ENCODE results near the gene MAP3K5. TPM values are rescaled to one million over a fixed set of nuclear protein-coding genes. Genes with fewer than 3 reads are reported as not detected.

The MAP3K5 gene
- total and polyA plus RNA-seq, 2 donors (not counting 1 experiment from before 2014, with no cell fraction given) = 10.9 to 62.6 TPM

GRCh38 chr6:136571496-136571895, 220.8 kb downstream of the MAP3K5 start:
- H3K4me3 ChIP-seq (replicated peaks in 1 of 4; ENCODE audit: control extremely low read depth in 1 of 4, insufficient read depth in 1 of 4, low read depth in 3 of 4, low read length in 4 of 4) = no peak overlapping the region
- H3K79me2 ChIP-seq (ENCODE audit: control insufficient read depth, insufficient read depth, low read length) = no peaks in the 10 kb centered on the region
- H3K27me3 ChIP-seq (ENCODE audit: control insufficient read depth, insufficient read depth, low read length) = no peaks in the 10 kb centered on the region
- peaks cover 4% of the 10 kb centered on the region for H3K4me1 ChIP-seq (ENCODE audit: control insufficient read depth, extremely low read depth, insufficient read depth, low read length)
- H2AFZ ChIP-seq (ENCODE audit: low read length) = no peak overlapping the region
- TF ChIP-seq EZH2 (IDR thresholded peaks at IDR 0.05; ENCODE audit: low read length, missing control alignments) (no peak), CTCF (conservative IDR thresholded peaks at IDR 0.05 in 1 of 2, IDR thresholded peaks at IDR 0.05 in 1 of 2; ENCODE audit: low read depth in 1 of 2, low read length in 2 of 2) (no peak)
- no peaks in the 10 kb centered on the region for H3K36me3 ChIP-seq (ENCODE audit: control insufficient read depth, insufficient read depth, low read length)
- no peak for DNase-seq (ENCODE audit: low read depth in 2 of 2)
- no peaks in the 10 kb centered on the region for H3K9me3 ChIP-seq (ENCODE audit: control insufficient read depth, insufficient read depth, low read depth, low read length)
- no peak overlapping the region for H3K9ac ChIP-seq (ENCODE audit: insufficient read depth, low read length)
- no peak overlapping the region for H3K4me2 ChIP-seq (ENCODE audit: extremely low read depth, insufficient read depth, low read length)
- H4K20me1 ChIP-seq (ENCODE audit: control insufficient read depth, extremely low read depth, insufficient read depth, low read length) = no peaks in the 10 kb centered on the region
- no peak overlapping the region for H3K27ac ChIP-seq (ENCODE audit: insufficient read depth, low read length)

DNA sequence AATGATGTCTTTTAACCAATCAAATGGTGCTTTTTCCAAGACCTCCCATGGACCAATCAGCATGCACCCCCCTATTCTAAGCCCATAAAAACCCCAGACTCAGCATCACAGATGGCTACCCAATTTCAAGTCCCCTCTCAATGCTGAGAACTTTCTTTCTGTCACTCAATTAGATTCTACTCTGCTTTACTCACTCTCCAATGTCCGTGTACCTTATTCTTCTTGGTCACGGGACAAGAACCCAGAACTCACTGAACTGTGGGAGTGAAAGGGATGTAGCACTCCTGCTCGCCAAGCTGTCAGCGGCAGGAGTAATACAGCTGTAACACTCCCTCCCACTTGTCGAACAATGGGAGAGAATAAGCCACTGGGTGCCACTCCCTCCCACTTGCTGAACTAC, 221.2 kb downstream of the MAP3K5 start:
- no peaks in the 10 kb centered on the region for H4K20me1 ChIP-seq (ENCODE audit: control insufficient read depth, extremely low read depth, insufficient read depth, low read length)

GRCh38 chr6:136568129-136568528, 224.1 kb downstream of the MAP3K5 start:
- Histone ChIP-seq H4K20me1 (ENCODE audit: control insufficient read depth, extremely low read depth, insufficient read depth, low read length) (no peaks in the 10 kb centered on the region), H3K27me3 (ENCODE audit: control insufficient read depth, insufficient read depth, low read length) (no peaks in the 10 kb centered on the region), H3K9me3 (ENCODE audit: control insufficient read depth, insufficient read depth, low read depth, low read length) (no peaks in the 10 kb centered on the region), H3K79me2 (ENCODE audit: control insufficient read depth, insufficient read depth, low read length) (no peaks in the 10 kb centered on the region), H3K9ac (ENCODE audit: insufficient read depth, low read length) (no peak overlapping the region), H3K4me1 (ENCODE audit: control insufficient read depth, extremely low read depth, insufficient read depth, low read length) (peaks cover 4% of the 10 kb centered on the region), H3K4me2 (ENCODE audit: extremely low read depth, insufficient read depth, low read length) (no peak overlapping the region), H3K27ac (ENCODE audit: insufficient read depth, low read length) (no peak overlapping the region), H3K4me3 (replicated peaks in 1 of 4; ENCODE audit: control extremely low read depth in 1 of 4, insufficient read depth in 1 of 4, low read depth in 3 of 4, low read length in 4 of 4) (no peak overlapping the region), H3K36me3 (ENCODE audit: control insufficient read depth, insufficient read depth, low read length) (no peaks in the 10 kb centered on the region), H2AFZ (ENCODE audit: low read length) (no peak overlapping the region)
- no peak for DNase-seq (ENCODE audit: low read depth in 2 of 2)
- TF ChIP-seq EZH2 (IDR thresholded peaks at IDR 0.05; ENCODE audit: low read length, missing control alignments) (no peak), CTCF (conservative IDR thresholded peaks at IDR 0.05 in 1 of 2, IDR thresholded peaks at IDR 0.05 in 1 of 2; ENCODE audit: low read depth in 1 of 2, low read length in 2 of 2) (no peak)

More for the DNA sequence above, 221.2 kb downstream of the MAP3K5 start:
- Histone ChIP-seq H3K9me3 (ENCODE audit: control insufficient read depth, insufficient read depth, low read depth, low read length) (no peaks in the 10 kb centered on the region), H3K79me2 (ENCODE audit: control insufficient read depth, insufficient read depth, low read length) (no peaks in the 10 kb centered on the region), H3K27ac (ENCODE audit: insufficient read depth, low read length) (no peak overlapping the region), H3K9ac (ENCODE audit: insufficient read depth, low read length) (no peak overlapping the region), H3K36me3 (ENCODE audit: control insufficient read depth, insufficient read depth, low read length) (no peaks in the 10 kb centered on the region), H3K27me3 (ENCODE audit: control insufficient read depth, insufficient read depth, low read length) (no peaks in the 10 kb centered on the region), H3K4me2 (ENCODE audit: extremely low read depth, insufficient read depth, low read length) (no peak overlapping the region), H2AFZ (ENCODE audit: low read length) (no peak overlapping the region), H3K4me1 (ENCODE audit: control insufficient read depth, extremely low read depth, insufficient read depth, low read length) (peaks cover 4% of the 10 kb centered on the region), H3K4me3 (replicated peaks in 1 of 4; ENCODE audit: control extremely low read depth in 1 of 4, insufficient read depth in 1 of 4, low read depth in 3 of 4, low read length in 4 of 4) (no peak overlapping the region)
- no peak for DNase-seq (ENCODE audit: low read depth in 2 of 2)
- TF ChIP-seq EZH2 (IDR thresholded peaks at IDR 0.05; ENCODE audit: low read length, missing control alignments) (no peak), CTCF (conservative IDR thresholded peaks at IDR 0.05 in 1 of 2, IDR thresholded peaks at IDR 0.05 in 1 of 2; ENCODE audit: low read depth in 1 of 2, low read length in 2 of 2) (no peak)
